NCI-H446 (cell line): ENCODE data around the gene CNRIP1.
"Not testable (repeated sequence)": the region's sequence is repeated elsewhere in the genome, so short reads cannot be mapped to it uniquely, and the experiment has no call there.

Experiments
- DNase-seq, 2 experiments: peaks; one replicate each; lab custom pipeline; 2025; lab: John Stamatoyannopoulos, UW

The CNRIP1 gene

GRCh38 chr2:68340226-68341061 lies 20.7 kb upstream of the CNRIP1 start:
- no peak for DNase-seq

GRCh38 chr2:68336192-68336591 lies 16.4 kb upstream of the CNRIP1 start:
- no peak for DNase-seq

GRCh38 chr2:68333931-68334330 lies 14.2 kb upstream of the CNRIP1 start:
- DNase-seq = no peak

- no peak for DNase-seq
Observed at GRCh38 chr2:68333009-68333408, 13.3 kb upstream of the CNRIP1 start.

GRCh38 chr2:68330691-68331090 lies 10.9 kb upstream of the CNRIP1 start:
- DNase-seq = no peak

- DNase-seq = no peak
Observed at GRCh38 chr2:68328901-68329300, 9.2 kb upstream of the CNRIP1 start.

GRCh38 chr2:68325056-68325455 lies 5.3 kb upstream of the CNRIP1 start:
- DNase-seq = no peak

GRCh38 chr2:68320118-68320641 lies 431 bp upstream of the CNRIP1 start:
- peak; percentile 66 to 72 for DNase-seq

GRCh38 chr2:68318914-68319397 lies 793 bp downstream of the CNRIP1 start:
- no peak for DNase-seq

GRCh38 chr2:68317971-68318913 lies 1.5 kb downstream of the CNRIP1 start:
- no peak for DNase-seq

- DNase-seq = no peak
Observed at GRCh38 chr2:68316111-68316510, 3.6 kb downstream of the CNRIP1 start.

GRCh38 chr2:68311033-68311432 lies 8.7 kb downstream of the CNRIP1 start:
- DNase-seq = no peak

GRCh38 chr2:68309426-68309825 lies 10.3 kb downstream of the CNRIP1 start:
- no peak for DNase-seq

GRCh38 chr2:68303902-68304272 lies 15.9 kb downstream of the CNRIP1 start:
- not testable (repeated sequence) for DNase-seq

- no peak for DNase-seq
Observed at GRCh38 chr2:68303033-68303901, 16.5 kb downstream of the CNRIP1 start.

GRCh38 chr2:68302281-68302875 lies 17.4 kb downstream of the CNRIP1 start:
- no peak for DNase-seq

GRCh38 chr2:68295516-68295915 lies 24.2 kb downstream of the CNRIP1 start:
- no peak for DNase-seq

GRCh38 chr2:68294913-68295312 lies 24.8 kb downstream of the CNRIP1 start:
- DNase-seq = no peak

- DNase-seq = no peak
Observed at GRCh38 chr2:68294187-68294586, 25.6 kb downstream of the CNRIP1 start.

- DNase-seq = no peak
Observed at GRCh38 chr2:68293755-68294154, 26.0 kb downstream of the CNRIP1 start.

- no peak for DNase-seq
Observed at GRCh38 chr2:68293024-68293423, 26.7 kb downstream of the CNRIP1 start.
